Activated CD8-positive, alpha-beta memory T cell treated with anti-CD3 and anti-CD28 coated beads, Interleukin-2, amount 50 U/mL, for 1 hour (primary cell): ENCODE data around the gene DUS3L.
"Not testable (repeated sequence)": the region's sequence is repeated elsewhere in the genome, so short reads cannot be mapped to it uniquely, and the experiment has no call there.

ENCODE experiments used
- DNase-seq: peaks from one replicate; pipeline ENCODE4 v3.0.0-alpha.2; 2020; ENCODE audit errors: extremely low read depth

DUS3L gene

GRCh38 chr19:5774921-5775320, 16.0 kb downstream of the DUS3L start:
- DNase-seq, result no peak

GRCh38 chr19:5773276-5773675, 17.7 kb downstream of the DUS3L start:
- DNase-seq, result no peak

GRCh38 chr19:5772416-5772815, 18.5 kb downstream of the DUS3L start:
- DNase-seq, result no peak

GRCh38 chr19:5767949-5768348, 23.0 kb downstream of the DUS3L start:
- no peak for DNase-seq

- DNase-seq, result no peak
Measured at GRCh38 chr19:5765220-5765619, 25.7 kb downstream of the DUS3L start.

- no peak for DNase-seq
Measured at GRCh38 chr19:5762608-5763217, 28.2 kb downstream of the DUS3L start.

- DNase-seq, result no peak
Measured at GRCh38 chr19:5753743-5754142, 37.2 kb downstream of the DUS3L start.

GRCh38 chr19:5751709-5752108, 39.3 kb downstream of the DUS3L start:
- DNase-seq, result no peak

GRCh38 chr19:5749505-5749904, 41.5 kb downstream of the DUS3L start:
- DNase-seq, result no peak

GRCh38 chr19:5748920-5749319, 42.0 kb downstream of the DUS3L start:
- DNase-seq, result not testable (repeated sequence)

- DNase-seq, result not testable (repeated sequence)
Measured at GRCh38 chr19:5744999-5745398, 46.0 kb downstream of the DUS3L start.

GRCh38 chr19:5743630-5744029, 47.3 kb downstream of the DUS3L start:
- no peak for DNase-seq

GRCh38 chr19:5742051-5742450, 48.9 kb downstream of the DUS3L start:
- no peak for DNase-seq

GRCh38 chr19:5738423-5738822, 52.5 kb downstream of the DUS3L start:
- no peak for DNase-seq
